Osteoblast (primary cell): ENCODE measurements around the gene RTTN. TPM values are rescaled to one million over a fixed set of nuclear protein-coding genes. Genes with fewer than 3 reads are reported as not detected.

ENCODE experiments used
- DNase-seq: peaks from one replicate; pipeline ENCODE4 v3.0.0; 2011; ENCODE audit warnings: low spot score, mixed read lengths; ENCODE audit not compliant: insufficient read length; ENCODE audit errors: missing footprints
- H2AFZ ChIP-seq: 2 replicates; pipeline ENCODE4 v1.6.0; 2011; ENCODE audit warnings: mild to moderate bottlenecking, low read length
- H3K27ac ChIP-seq: 2 replicates; pipeline ENCODE4 v1.5.1; 2011; ENCODE audit warnings: mild to moderate bottlenecking, low read depth, low read length, moderate library complexity
- H3K27me3 ChIP-seq: 2 replicates; pipeline ENCODE4 v1.6.0; 2012; ENCODE audit warnings: mild to moderate bottlenecking, control low read depth, inconsistent platforms, low read length, moderate library complexity; ENCODE audit not compliant: insufficient read depth
- H3K36me3 ChIP-seq: 2 replicates; pipeline ENCODE4 v1.5.1; 2011; ENCODE audit warnings: mild to moderate bottlenecking, low read length, control low read depth, moderate library complexity; ENCODE audit not compliant: insufficient read depth
- H3K4me1 ChIP-seq: 2 replicates; pipeline ENCODE4 v1.5.1; 2011; ENCODE audit warnings: mild to moderate bottlenecking, low read length, control low read depth, moderate library complexity; ENCODE audit not compliant: insufficient read depth
- H3K4me2 ChIP-seq: 2 replicates; pipeline ENCODE4 v1.6.0; 2011; ENCODE audit warnings: mild to moderate bottlenecking, low read length; ENCODE audit not compliant: insufficient read depth
- H3K4me3 ChIP-seq: fragments of 200-600 bp; sonication (generic); 3 replicates; pipeline ENCODE4 v1.5.1; 2012; ENCODE audit warnings: mild to moderate bottlenecking, low read length, inconsistent platforms; ENCODE audit not compliant: insufficient read depth
- H3K79me2 ChIP-seq: 2 replicates; pipeline ENCODE4 v1.6.0; 2012; ENCODE audit warnings: mild to moderate bottlenecking, low read length, control low read depth, inconsistent platforms; ENCODE audit not compliant: insufficient read depth
- H3K9me3 ChIP-seq: 2 replicates; pipeline ENCODE4 v1.5.1; 2011; ENCODE audit warnings: low read depth, low read length, control low read depth
- H4K20me1 ChIP-seq: 2 replicates; pipeline ENCODE4 v1.6.0; 2012; ENCODE audit warnings: mild to moderate bottlenecking, low read length, control low read depth; ENCODE audit not compliant: insufficient read depth
- CTCF ChIP-seq: IDR thresholded peaks from 2 replicates; pipeline ENCODE4 v1.5.1; 2011; ENCODE audit warnings: mild to moderate bottlenecking, low read depth, low read length, moderate library complexity; ENCODE audit errors: extremely low read depth
- total RNA-seq: library from RNA; depleted of rRNA; stranded (reverse); fragments of >200 nt; gene quantifications from 2 replicates; pipeline ENCODE4 v1.2.3, GENCODE V29; 2012

The RTTN gene
- total RNA-seq, 1 donor, result 11.2 TPM

GRCh38 chr18:70149616-70150301 is 55.7 kb downstream of the RTTN start:
- DNase-seq, result no peak
- no peaks in the 10 kb centered on the region for H4K20me1 ChIP-seq
- peaks cover 6% of the 10 kb centered on the region for H3K4me1 ChIP-seq
- H2AFZ ChIP-seq, result no peak overlapping the region
- H3K36me3 ChIP-seq, result peaks cover 3% of the 10 kb centered on the region
- no peak for TF ChIP-seq CTCF
- H3K79me2 ChIP-seq, result no peaks in the 10 kb centered on the region
- H3K27ac ChIP-seq, result no peak overlapping the region
- no peaks in the 10 kb centered on the region for H3K9me3 ChIP-seq
- H3K4me2 ChIP-seq, result no peak overlapping the region
- no peak overlapping the region for H3K4me3 ChIP-seq
- no peaks in the 10 kb centered on the region for H3K27me3 ChIP-seq

DNA sequence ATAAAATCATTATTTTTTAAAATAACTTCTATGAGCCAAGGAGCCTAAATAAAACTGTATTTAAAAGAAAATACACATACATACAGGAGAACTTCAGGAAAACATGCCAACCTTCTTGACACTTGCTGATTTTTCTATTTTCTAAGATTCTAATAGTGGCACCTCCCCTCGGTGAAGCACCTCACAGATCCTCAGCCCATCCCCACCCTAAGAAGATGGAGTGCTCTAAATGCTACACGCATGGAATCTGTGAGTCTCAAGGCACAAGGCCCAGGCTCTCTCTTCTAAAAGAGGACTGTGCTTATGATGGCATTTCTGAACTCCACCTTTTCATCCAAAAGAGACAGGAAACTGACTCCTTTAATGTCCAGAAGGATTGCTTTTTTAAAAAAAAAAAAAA is 56.3 kb downstream of the RTTN start:
- no peak overlapping the region for H3K4me3 ChIP-seq
- no peaks in the 10 kb centered on the region for H3K27me3 ChIP-seq
- TF ChIP-seq CTCF, result no peak
- H3K4me1 ChIP-seq, result peaks cover 2% of the 10 kb centered on the region
- H4K20me1 ChIP-seq, result no peaks in the 10 kb centered on the region
- H3K79me2 ChIP-seq, result no peaks in the 10 kb centered on the region
- no peak for DNase-seq
- no peak overlapping the region for H2AFZ ChIP-seq
- H3K36me3 ChIP-seq, result peaks cover 3% of the 10 kb centered on the region
- no peaks in the 10 kb centered on the region for H3K9me3 ChIP-seq
- no peak overlapping the region for H3K27ac ChIP-seq
- H3K4me2 ChIP-seq, result no peak overlapping the region

GRCh38 chr18:70148039-70148938 is 57.2 kb downstream of the RTTN start:
- Histone ChIP-seq H3K4me1 (no peaks in the 10 kb centered on the region), H3K27me3 (no peaks in the 10 kb centered on the region), H3K9me3 (no peaks in the 10 kb centered on the region), H3K4me2 (no peak overlapping the region), H3K79me2 (no peaks in the 10 kb centered on the region), H3K4me3 (no peak overlapping the region), H3K27ac (no peak overlapping the region), H3K36me3 (peaks cover 3% of the 10 kb centered on the region), H2AFZ (no peak overlapping the region), H4K20me1 (no peaks in the 10 kb centered on the region)
- no peak for DNase-seq
- no peak for TF ChIP-seq CTCF

DNA sequence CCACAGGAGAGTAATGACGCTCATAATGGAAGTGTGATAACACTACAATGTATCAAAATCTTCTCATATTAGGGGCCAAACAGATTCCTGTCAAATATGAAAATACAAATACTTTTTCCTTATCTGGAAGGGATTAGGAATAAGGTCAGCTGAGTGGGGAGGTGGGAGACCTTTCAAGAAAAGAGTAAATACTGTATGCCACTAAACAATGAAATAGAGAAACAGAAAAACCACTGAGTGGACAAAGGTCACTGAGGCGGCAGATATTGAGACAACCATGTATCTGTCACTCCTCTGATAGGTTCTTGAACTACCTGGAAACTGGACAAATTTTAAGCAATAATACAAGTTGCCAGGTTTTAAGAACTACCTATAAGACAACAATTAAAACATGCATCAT is 59.3 kb downstream of the RTTN start:
- Histone ChIP-seq H2AFZ (no peak overlapping the region), H3K27ac (no peak overlapping the region), H4K20me1 (no peaks in the 10 kb centered on the region), H3K9me3 (no peaks in the 10 kb centered on the region), H3K36me3 (peaks cover 3% of the 10 kb centered on the region), H3K4me2 (no peak overlapping the region), H3K27me3 (no peaks in the 10 kb centered on the region), H3K79me2 (no peaks in the 10 kb centered on the region), H3K4me1 (no peaks in the 10 kb centered on the region), H3K4me3 (no peak overlapping the region)
- no peak for TF ChIP-seq CTCF
- DNase-seq, result no peak
